Limb (tissue), 2 donors: ENCODE results near the gene TMEM92.

Source experiments
- DNase-seq, 2 donors: peaks; one replicate each; pipeline ENCODE4 v3.0.0-alpha.2; 2016; ENCODE audit errors: extremely low spot score in 2 of 2

Gene TMEM92

GRCh38 chr17:50326831-50327364 is 52.6 kb downstream of the TMEM92 start:
- no peak for DNase-seq

DNA sequence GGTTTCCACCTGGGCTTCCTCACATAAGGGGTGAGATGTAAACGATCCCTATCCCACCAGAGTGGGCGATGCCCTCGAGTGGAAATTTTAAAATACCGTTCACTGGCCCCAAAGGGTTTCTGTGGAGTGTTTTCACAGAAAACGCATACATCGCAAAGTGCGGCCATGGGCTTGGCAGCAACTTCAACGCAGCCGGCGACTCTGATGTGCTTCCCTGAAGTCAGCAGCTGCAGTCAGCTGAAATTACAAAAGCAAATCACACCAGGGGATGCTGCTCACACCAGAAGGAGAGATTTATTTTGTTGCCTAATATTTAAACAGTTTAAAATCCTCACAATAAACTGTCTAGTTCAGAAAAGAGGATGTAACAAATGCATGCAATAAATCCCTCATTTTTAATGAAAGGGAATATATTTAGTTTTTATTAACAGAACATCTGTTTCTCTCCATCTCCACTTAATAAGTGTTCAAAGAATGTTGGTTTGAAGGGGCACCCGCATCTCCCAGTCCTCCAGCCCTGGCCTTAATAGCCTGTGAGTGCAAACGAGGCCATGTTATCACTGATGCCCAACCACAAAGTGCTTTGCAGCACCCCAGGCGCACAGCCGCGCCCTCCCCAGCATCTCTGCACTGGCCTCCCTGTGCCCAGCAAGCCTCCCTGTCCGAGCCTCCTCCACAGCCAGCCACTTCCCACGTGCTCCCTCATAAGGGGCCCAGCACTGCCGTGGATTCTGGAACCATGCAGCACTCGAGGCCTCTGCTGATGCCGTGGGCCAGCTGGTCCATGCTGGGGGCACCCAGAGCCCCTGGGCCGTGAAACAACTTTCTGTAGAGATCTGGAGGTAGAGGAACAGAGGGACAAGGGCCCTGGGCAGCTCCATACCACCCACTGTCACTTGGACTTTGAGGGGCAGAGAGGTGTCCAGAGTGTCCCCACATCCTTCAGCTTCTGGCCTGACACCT is 54.4 kb downstream of the TMEM92 start:
- DNase-seq, result peak in 1 of 2 donors; percentile 73

DNA sequence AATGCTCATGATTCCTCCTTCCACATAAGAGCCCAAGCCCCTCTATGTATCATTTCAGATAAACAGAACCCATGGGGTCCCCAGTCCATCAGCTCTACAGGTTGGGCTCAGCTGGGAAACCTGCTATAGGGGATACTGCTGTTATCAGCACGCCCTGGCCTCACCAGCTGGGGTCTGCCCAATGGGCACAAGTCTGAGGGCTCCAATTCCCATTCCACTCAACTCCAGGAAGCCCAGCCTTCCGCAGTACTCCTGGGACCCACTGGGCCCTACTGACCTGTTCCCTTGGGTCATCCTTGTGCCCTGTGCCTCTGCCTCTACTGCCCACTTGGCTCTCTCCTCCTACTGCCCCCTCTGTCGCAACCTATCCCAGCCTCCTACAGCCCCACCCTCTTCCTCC is 55.5 kb downstream of the TMEM92 start:
- no peak for DNase-seq

DNA sequence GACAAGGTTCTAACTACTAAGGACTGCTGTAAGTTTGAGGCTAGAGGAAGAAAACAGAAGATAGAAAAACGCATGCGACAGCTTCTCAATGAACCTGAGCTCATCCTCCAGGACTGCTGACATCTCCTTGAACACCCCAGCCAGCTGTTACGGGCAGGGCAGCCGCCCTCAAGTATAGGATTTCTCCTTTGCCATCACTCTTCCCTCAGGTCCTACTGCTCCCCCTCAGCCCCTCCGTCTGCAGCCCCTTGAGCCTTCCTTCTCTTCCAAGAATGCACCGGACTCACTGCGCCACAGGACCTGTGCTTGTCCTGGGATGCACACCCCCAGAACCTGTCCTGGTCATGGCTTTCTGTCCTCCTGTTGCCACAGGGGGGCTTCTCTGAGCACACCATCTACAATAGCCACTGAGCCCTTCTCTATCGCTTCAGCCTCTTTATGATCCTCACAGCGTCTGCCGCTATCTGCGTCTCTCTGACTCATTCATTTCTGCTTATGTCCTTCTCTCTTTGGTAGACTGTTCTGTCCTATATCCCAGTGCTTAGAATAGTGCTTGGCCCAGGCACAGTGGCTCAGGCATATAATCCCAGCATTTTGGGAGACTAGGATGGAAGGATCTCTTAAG is 56.0 kb downstream of the TMEM92 start:
- no peak for DNase-seq
